Vagina (tissue), 2 donors: ENCODE data around the gene TTC8. TPM values are rescaled to one million over a fixed set of nuclear protein-coding genes. Genes with fewer than 3 reads are reported as not detected.

ENCODE experiments used
- DNase-seq, 2 donors: peaks; one replicate each; pipeline ENCODE4 v3.0.0-alpha.2; 2017; ENCODE audit errors: extremely low spot score in 2 of 2
- H3K27ac ChIP-seq: fragments of 200-600 bp; sonication (generic); one replicate; pipeline ENCODE4 v1.5.1; 2019
- H3K27me3 ChIP-seq: fragments of 200-600 bp; sonication (generic); one replicate; pipeline ENCODE4 v1.5.1; 2019
- H3K36me3 ChIP-seq, 2 donors: fragments of 200-600 bp; sonication (generic); one replicate each; pipeline ENCODE4 v1.5.1; 2017 to 2019
- H3K4me1 ChIP-seq: fragments of 200-600 bp; sonication (generic); one replicate; pipeline ENCODE4 v1.5.1; 2019
- H3K4me3 ChIP-seq, 2 donors: fragments of 200-600 bp; sonication (generic); 1 replicate in 1 of 2; 2 replicates in 1 of 2; pipeline ENCODE4 v1.5.1; 2016 to 2019
- H3K9me3 ChIP-seq: fragments of 200-600 bp; sonication (generic); one replicate; pipeline ENCODE4 v1.5.1; 2019
- POLR2A ChIP-seq, 2 donors: fragments of 450-650 bp; IDR thresholded peaks; one replicate each; pipeline ENCODE4 v1.6.1; 2017; ENCODE audit warnings: antibody characterized with exemption in 2 of 2, mild to moderate bottlenecking in 2 of 2, moderate library complexity in 2 of 2
- POLR2AphosphoS5 ChIP-seq, 2 donors: sonication (generic); formaldehyde crosslinking; IDR thresholded peaks; one replicate each; pipeline ENCODE4 v1.9.0; 2017; ENCODE audit warnings: antibody characterized with exemption in 2 of 2, mild to moderate bottlenecking in 2 of 2, low read depth in 1 of 2; ENCODE audit not compliant: insufficient read depth in 1 of 2
- intact Hi-C: fragments of 100-400 bp; cut with DNase I; formaldehyde crosslinking; loops from one replicate; pipeline ENCODE4 v1.15.1; 2023
- total RNA-seq: library from RNA; depleted of rRNA; stranded (reverse); fragments of >200 nt; gene quantifications from one replicate; pipeline ENCODE4 v1.2.3, GENCODE V29; 2016
- TF ChIP-seq, protein P1 (sequence below), 3 experiments: fragments of 450-650 bp in 2 of 3; fragments of 200-600 bp in 1 of 3; sonication (generic) in 1 of 3; IDR thresholded peaks; one replicate each; pipeline ENCODE4 v1.5.1; 2017 to 2019; ENCODE audit warnings: antibody characterized with exemption in 3 of 3, mild to moderate bottlenecking in 2 of 3, moderate library complexity in 2 of 3

The TTC8 gene
- total RNA-seq, 1 donor from 2014 or later: 10.1 TPM

DNA sequence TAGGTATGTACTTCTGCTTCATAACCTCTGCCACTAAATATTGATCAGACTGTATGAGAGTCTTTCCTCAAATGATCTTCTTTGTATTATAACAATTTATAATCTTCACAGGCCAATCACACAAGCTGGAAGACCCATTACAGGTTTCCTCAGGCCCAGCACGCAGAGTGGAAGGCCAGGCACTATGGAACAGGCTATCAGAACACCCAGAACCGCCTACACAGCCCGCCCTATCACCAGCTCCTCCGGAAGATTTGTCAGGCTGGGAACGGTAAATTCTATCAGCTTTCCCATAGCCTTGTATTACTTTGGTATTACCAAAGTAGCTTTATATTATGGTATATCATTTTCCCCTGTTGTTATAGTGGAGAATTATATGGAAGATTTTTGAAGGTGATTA lies 16.5 kb downstream of the TTC8 start:
- Histone ChIP-seq H3K4me3 (no peak overlapping the region), H3K27me3 (no peaks in the 10 kb centered on the region)

DNA sequence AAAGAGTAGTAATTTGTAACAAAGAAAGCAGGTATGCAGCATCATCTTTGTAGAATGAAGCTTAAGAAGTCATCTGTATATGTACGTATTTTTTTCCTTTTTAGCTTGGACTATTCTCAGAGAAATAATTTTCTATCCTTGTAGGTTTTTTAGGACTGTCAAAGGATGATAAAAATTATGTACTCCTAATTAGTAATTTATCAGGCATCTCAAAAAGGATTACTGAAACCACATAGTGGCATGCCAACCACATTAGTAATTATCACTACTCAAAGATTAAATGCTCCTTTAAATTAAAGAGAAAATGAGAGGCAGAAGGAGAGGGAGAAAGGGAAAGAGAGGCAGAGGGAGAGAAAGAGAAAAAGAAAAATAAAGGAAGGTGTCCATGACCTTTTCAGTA lies 17.3 kb downstream of the TTC8 start:
- Histone ChIP-seq H3K27me3 (no peaks in the 10 kb centered on the region), H3K36me3 (peaks cover 0 to 13% of the 10 kb centered on the region in 2 donors), H3K4me1 (no peaks in the 10 kb centered on the region), H3K9me3 (no peaks in the 10 kb centered on the region), H3K27ac (no peak overlapping the region), H3K4me3 (no peak overlapping the region)
- TF ChIP-seq, protein P1, sequence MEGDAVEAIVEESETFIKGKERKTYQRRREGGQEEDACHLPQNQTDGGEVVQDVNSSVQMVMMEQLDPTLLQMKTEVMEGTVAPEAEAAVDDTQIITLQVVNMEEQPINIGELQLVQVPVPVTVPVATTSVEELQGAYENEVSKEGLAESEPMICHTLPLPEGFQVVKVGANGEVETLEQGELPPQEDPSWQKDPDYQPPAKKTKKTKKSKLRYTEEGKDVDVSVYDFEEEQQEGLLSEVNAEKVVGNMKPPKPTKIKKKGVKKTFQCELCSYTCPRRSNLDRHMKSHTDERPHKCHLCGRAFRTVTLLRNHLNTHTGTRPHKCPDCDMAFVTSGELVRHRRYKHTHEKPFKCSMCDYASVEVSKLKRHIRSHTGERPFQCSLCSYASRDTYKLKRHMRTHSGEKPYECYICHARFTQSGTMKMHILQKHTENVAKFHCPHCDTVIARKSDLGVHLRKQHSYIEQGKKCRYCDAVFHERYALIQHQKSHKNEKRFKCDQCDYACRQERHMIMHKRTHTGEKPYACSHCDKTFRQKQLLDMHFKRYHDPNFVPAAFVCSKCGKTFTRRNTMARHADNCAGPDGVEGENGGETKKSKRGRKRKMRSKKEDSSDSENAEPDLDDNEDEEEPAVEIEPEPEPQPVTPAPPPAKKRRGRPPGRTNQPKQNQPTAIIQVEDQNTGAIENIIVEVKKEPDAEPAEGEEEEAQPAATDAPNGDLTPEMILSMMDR (IDR thresholded peaks at IDR 0.05): no peak
- TF ChIP-seq POLR2AphosphoS5 (IDR thresholded peaks at IDR 0.05; ENCODE audit: insufficient read depth in 1 of 2, low read depth in 1 of 2): no peak
- intact Hi-C loops: no loop called here
- no peak for DNase-seq

More for the DNA sequence above, 16.5 kb downstream of the TTC8 start:
- Histone ChIP-seq H3K9me3 (no peaks in the 10 kb centered on the region), H3K27ac (no peak overlapping the region), H3K4me1 (no peaks in the 10 kb centered on the region), H3K36me3 (peaks cover 0 to 13% of the 10 kb centered on the region in 2 donors)
- no peak for DNase-seq
- TF ChIP-seq POLR2AphosphoS5 (IDR thresholded peaks at IDR 0.05; ENCODE audit: insufficient read depth in 1 of 2, low read depth in 1 of 2) (no peak), POLR2A (IDR thresholded peaks at IDR 0.05) (no peak)
- TF ChIP-seq, protein P1 (IDR thresholded peaks at IDR 0.05): no peak
- intact Hi-C loops: no loop called here

DNA sequence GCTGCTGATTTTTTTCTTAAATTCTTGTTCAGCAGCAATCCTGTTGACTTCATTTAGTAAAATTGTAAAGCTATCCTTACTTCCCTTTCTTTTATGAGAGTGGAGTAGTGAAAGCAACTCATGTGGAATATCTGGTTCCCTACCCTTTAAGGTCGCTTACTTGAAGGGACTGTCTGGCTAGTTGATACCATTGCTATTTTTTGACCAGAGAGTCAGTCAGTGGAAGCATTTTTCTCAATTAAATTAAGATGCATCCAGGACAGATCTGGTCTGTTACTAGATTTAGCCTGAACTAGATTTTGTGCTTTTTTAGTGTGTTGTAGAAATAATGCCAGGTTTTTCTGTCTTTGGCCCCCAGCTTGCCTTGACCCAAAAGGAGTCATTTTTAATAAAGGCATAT lies 18.0 kb downstream of the TTC8 start:
- intact Hi-C loops: no loop called here
- Histone ChIP-seq H3K4me3 (no peak overlapping the region), H3K27me3 (no peaks in the 10 kb centered on the region), H3K27ac (no peak overlapping the region), H3K36me3 (peaks cover 0 to 13% of the 10 kb centered on the region in 2 donors), H3K9me3 (no peaks in the 10 kb centered on the region), H3K4me1 (no peaks in the 10 kb centered on the region)
- TF ChIP-seq POLR2A (IDR thresholded peaks at IDR 0.05) (no peak), POLR2AphosphoS5 (IDR thresholded peaks at IDR 0.05; ENCODE audit: insufficient read depth in 1 of 2, low read depth in 1 of 2) (no peak)
- TF ChIP-seq, protein P1 (IDR thresholded peaks at IDR 0.05): no peak
- DNase-seq: no peak

DNA sequence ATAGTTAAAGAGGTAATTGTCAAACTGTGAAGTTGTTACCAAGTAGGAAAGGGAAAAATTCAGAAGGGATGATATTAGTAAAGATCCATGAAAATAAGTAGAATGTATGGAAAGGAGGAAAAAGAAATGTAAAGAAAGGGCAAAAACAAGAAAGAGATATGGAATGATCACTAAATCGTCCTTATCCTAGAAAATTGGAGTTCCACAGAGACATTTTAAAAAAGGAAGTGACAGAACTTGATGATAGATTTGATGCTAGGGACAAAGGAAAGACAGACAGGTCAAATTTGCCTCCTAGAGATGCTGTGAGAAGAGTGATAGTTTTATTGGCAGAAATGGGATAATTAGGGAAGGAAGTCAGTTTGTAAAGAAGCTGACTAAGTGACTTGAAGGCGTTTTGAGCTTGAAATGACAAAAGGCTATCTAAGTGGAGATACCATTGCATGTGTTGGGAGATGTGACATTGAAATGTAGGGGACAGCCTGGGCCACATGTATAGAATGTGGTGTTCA lies 20.6 kb downstream of the TTC8 start:
- no peak for DNase-seq
- intact Hi-C loops: no loop called here
- no peak overlapping the region for H3K27ac ChIP-seq
- no peaks in the 10 kb centered on the region for H3K9me3 ChIP-seq
- no peak overlapping the region for H3K4me3 ChIP-seq
- H3K27me3 ChIP-seq: no peaks in the 10 kb centered on the region
- peaks cover 0 to 13% of the 10 kb centered on the region in 2 donors for H3K36me3 ChIP-seq
- TF ChIP-seq POLR2A (IDR thresholded peaks at IDR 0.05) (no peak), POLR2AphosphoS5 (IDR thresholded peaks at IDR 0.05; ENCODE audit: insufficient read depth in 1 of 2, low read depth in 1 of 2) (no peak)
- TF ChIP-seq, protein P1 (IDR thresholded peaks at IDR 0.05): no peak
- H3K4me1 ChIP-seq: no peaks in the 10 kb centered on the region

DNA sequence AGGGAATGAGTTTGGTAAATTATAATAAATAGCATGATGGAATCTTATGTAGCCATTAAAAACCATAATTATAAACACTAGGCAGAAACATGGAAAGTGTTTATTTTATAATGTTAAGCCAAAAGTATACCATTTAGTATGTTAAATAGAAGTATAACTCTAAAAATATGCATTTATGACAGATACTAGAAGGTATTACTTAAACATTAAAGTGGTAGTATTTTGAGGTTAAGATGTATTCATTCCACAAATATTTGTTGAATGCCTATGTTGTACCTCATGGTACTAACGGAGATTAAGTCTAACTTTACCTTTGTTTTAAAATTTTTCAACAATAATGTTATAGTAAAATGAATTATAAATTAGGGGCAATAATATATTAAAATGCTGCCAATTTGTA lies 24.1 kb downstream of the TTC8 start:
- intact Hi-C loops: no loop called here
- Histone ChIP-seq H3K4me3 (no peak overlapping the region), H3K9me3 (no peaks in the 10 kb centered on the region), H3K27me3 (no peaks in the 10 kb centered on the region), H3K36me3 (no peaks in the 10 kb centered on the region), H3K27ac (no peak overlapping the region), H3K4me1 (no peaks in the 10 kb centered on the region)
- no peak for TF ChIP-seq POLR2AphosphoS5 (IDR thresholded peaks at IDR 0.05; ENCODE audit: insufficient read depth in 1 of 2, low read depth in 1 of 2)
- TF ChIP-seq, protein P1 (IDR thresholded peaks at IDR 0.05): no peak
- no peak for TF ChIP-seq POLR2A (IDR thresholded peaks at IDR 0.05)
- DNase-seq: no peak
